GM19324 (cell line): ENCODE results near the gene FAM117B.

Source experiments
- ATAC-seq: cut with Tn5 transposase; IDR thresholded peaks from one replicate; pipeline ENCODE4 v1.9.1; 2021; ENCODE audit warnings: mild to moderate bottlenecking, moderate library complexity; ENCODE audit not compliant: unreplicated experiment, low FRiP score

FAM117B gene

DNA sequence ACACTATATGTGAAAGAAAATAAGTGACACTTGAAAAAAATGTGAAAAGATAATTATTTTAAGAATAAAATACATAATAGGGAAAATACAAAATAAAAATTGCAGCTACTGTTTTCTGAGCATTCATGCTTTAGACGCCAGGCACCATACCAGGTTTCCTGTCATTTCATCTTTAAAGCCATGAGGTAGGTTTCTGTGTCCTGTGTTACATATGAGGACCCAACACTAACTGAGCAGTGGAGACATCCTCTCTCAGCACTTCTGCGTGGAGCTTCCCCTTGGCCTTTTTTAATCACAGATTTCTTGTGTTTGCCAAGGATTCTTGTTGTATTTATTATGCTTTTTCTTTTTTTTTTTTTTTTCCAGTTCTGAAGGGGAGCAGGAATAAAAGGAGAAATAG, 117.3 kb downstream of the FAM117B start:
- no peak for ATAC-seq

DNA sequence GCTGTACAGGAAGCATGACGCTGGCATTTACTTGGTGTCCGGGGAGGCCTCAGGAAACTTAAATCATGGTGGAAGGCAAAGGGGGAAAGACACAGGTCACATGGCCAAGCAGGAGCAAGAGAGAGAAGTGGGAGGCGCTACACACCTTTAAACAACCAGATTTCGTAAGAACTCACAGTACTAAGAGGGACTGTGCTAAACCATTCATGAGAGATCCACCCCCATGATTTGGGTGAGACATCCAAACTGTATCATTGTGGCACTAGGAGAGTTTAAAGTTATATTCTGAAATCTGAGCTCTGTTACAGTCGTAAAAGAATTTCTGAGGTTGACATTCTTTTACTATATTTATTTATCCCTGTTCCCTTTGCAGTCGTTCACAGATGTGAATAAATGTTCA, 120.2 kb downstream of the FAM117B start:
- no peak for ATAC-seq

DNA sequence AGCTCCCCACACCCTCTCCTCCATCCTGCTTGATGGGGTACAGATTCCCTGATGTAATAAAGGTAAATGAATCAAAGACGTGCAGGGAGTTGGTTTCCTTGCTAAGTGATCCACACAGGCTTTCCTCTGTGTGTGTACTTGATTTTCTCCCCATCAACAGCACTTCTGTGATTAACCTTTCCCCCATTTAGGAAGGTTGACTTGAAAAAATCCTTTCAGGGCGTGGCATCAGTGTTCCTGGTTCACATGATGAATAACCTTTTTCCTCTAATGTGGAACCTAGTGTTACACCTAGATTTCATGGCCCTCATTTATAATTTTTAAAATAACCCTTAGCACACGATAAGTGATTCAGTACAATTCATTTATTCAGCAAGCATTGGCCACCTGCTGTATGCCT, 121.8 kb downstream of the FAM117B start:
- no peak for ATAC-seq

DNA sequence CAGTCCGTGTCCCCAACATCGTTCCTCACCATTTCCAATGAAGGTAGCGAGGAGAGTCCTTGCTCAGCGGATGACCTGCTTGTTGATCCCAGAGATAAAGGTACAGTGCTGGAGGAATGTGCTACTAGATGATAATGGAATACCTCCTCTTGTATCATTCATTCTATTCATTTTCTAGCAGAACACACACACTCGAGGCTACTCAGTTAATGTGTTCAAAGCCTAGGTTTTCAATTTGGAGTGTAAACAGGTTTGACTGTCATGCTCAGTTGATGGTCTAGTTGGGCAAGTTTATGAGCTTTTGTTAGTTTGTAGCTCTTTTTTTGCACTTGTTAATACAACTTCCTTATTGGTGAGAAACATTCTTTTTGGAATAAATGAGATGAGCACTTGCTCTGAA, 122.6 kb downstream of the FAM117B start:
- no peak for ATAC-seq

DNA sequence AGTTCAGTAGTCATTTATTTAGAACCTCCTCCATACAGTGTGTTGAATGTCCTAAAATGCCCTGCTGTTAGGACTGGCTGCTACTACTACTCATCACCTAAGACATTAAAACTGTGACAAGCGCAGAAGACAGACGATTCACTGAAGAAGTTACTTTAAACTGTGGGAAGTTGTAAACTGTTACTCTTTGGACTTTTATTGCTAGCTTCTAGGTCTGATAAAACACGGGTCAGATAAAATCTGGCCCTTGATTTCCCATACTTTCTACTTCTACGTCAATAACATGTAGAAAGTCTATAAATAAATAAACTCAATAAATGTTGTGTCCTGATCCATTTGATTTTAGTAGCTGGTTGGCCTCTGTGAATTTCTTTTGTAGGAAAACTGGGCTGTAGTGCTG, 123.4 kb downstream of the FAM117B start:
- no peak for ATAC-seq

DNA sequence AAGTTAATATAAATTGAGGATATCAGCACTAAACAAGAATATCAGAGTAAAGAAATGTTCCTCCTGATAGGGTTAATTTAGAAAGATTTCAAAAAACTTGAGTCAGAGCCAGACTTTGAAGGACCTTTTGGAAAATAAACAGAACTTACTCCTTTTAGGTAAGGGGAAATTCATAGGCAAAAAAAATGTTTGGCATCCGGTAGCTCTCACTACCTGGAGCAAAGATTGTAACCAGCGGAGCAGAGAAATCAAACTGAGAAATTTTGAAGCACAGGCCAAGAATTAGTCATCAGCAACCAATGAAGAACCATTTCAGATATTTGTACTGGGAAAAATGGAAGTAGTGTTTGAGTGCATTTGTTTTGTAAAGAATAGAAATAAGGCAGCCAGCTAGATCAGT, 123.8 kb downstream of the FAM117B start:
- ATAC-seq, result no peak

DNA sequence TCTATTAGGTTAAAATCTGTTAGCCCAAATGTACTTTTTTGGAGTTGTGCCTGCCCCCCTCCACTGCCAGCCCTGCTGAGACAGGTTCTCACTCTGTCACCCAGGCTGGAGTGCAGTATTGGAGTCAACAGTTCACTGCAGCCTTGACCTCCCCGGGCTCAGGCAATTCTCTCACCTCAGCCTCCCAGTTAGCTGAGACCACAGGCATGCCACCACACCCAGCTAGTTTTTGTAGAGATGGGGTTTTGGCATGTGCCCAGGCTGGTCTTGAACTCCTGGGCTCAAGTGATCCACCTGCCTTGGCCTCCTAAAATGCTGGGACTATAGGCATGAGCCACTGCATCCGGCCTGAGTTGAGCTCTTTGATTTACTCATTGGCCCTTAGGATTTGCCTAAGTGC, 126.1 kb downstream of the FAM117B start:
- no peak for ATAC-seq

DNA sequence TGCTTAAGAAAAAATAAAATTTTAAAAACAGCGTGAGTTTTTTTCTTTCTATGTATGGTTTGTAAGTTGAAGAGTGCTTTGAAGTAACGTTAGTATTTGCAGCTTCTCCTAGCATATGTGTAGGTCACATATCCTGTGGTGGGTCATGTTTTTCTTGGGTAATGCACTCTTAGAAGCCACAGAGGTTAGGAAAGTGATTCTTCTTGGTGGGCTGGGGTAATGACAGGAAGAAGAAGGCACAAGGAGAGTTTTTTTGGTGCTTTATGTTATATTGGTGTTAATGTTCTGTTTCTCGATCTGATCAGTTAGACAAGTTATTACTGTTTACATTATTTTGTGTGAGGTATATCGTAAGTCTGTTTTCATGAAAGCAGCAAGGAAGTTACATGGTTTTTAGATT, 127.8 kb downstream of the FAM117B start:
- ATAC-seq, result no peak

DNA sequence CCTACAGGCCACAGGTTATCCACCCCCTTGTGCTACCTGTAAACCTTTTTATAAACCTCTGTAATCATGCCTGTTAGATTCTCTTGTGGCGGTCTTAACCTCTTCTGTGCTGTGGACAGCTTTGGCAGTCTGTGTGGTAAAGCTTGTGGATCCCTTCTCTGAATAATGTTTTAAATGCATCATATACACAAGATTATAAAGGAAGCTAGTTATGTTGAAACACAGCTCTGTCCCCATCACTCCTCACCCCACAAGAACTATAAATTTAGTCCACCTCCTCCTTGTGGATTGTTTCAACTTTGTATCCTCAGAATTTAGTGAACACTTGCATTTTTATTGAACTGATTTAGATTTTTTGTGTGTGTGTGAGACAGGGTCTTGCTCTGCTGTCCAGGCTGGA, 129.1 kb downstream of the FAM117B start:
- ATAC-seq, result no peak

DNA sequence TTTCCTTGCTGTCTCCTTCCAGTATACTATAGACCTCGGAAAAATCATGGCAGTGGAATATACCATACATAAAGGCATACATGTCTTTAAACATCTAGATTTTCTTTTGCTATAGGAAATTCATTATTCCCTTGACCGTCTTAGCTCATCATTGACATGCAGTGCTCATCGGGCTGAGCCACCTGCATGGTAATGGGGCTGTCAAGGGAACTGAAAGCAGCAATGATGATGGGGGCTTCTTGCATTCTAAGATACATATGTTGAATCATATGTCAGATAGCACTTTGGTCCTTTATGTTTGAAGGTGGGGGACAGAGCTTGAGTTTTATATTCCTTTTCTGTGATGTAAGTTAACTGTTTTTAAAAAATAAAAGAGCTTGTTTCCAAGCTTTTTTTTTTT, 130.2 kb downstream of the FAM117B start:
- ATAC-seq, result no peak

DNA sequence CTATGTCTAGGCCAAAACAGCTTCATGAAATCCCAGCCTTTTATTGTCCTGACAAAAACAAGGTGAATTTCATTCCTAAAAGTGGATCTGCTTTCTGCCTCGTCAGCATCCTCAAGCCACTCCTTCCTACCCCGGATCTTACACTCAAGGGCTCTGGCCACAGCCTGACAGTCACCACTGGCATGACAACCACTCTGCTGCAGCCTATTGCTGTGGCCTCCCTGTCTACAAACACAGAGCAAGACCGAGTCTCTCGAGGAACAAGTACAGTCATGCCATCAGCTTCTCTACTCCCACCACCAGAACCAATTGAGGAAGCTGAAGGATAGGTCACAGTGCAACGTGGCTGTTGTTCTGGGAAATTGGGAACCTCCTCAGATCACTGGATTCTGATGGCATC, 130.7 kb downstream of the FAM117B start:
- ATAC-seq, result no peak

DNA sequence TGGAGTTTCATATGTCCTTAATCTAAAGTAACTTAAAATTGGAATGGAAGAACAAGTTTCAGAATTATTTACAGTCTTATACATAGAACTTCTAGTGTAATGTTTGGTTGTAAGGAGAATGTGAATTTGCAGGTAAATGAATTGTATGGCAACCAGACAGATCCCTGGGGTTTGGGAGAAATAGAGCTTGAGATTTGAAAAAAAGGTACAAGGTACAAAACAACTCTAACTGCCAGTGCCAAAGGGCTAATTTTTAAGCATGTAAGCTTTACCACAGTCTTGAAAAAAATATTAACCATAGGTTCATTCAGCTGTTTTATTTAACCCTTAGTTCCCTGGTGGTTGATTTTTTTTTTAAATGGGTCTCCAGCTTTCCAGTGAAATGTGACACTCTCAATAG, 133.5 kb downstream of the FAM117B start:
- ATAC-seq, result no peak

DNA sequence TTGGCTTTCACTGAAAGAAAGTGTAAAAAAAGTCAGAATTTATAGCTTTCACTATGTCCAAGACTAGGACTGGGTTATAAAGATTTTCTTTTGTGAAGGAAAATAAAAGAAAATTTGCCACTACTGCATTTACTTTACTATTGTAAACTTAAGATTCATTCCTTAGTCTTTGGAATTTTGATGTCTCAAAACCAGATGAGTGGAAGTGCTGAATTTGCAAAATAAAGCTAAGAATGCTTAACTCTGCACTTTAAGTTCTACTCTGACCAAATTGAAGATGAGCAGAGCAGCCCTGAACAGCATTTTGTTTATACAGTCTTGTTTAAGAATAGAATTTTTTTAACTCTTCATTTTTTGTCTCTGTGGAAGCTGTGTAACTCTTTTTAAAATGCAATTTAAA, 134.4 kb downstream of the FAM117B start:
- ATAC-seq, result no peak

DNA sequence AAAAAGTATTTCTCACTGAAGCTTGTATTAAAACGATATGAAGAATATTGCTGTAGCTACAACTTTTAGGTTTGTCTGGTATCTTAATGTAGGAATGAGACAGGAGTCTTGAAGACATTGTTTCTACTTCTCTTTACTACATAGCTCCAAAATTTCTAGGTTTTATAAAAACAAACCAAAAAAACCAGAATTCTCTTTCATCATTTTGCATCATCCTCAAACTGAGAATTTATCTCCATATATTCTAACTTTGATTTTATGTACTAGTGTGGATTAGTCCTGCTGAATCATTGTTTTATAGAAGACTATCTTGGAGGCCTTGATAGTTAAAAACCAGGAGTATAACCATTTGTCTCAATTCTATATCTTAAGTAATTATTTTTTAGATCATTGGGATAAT, 136.6 kb downstream of the FAM117B start:
- ATAC-seq, result no peak

DNA sequence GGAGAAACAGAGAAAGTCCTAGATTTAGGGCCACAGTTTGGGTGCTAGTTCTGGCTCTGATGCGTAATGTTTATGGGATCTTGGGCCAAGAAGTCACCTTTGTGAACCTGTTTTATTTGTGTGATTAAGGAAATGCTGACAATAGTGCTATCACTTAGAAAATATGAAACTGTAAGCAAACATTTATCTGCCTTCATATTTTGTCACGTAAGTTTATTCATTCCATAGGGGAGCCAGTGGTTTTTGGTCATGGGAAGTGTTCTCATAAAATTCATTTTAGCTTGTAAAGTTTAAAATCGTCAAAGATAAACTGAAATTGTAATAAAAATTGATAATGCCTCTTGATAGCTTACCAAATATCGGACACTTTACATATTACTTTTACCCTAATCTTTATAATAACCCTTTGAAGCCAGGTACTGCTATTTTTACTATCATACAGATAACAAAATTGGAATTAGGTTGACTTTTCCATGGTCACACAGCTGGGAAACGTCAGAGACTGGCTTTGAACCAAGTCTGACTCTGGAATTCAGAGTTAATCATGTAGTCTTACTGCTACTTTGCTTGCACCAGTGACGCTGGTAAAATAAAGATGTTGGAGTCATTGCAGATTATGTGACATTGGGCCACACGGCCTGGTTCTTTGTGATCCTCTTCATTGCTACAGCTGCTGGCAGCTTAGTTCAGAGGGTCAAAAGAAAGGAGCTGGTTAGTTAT, 137.1 kb downstream of the FAM117B start:
- ATAC-seq, result no peak

DNA sequence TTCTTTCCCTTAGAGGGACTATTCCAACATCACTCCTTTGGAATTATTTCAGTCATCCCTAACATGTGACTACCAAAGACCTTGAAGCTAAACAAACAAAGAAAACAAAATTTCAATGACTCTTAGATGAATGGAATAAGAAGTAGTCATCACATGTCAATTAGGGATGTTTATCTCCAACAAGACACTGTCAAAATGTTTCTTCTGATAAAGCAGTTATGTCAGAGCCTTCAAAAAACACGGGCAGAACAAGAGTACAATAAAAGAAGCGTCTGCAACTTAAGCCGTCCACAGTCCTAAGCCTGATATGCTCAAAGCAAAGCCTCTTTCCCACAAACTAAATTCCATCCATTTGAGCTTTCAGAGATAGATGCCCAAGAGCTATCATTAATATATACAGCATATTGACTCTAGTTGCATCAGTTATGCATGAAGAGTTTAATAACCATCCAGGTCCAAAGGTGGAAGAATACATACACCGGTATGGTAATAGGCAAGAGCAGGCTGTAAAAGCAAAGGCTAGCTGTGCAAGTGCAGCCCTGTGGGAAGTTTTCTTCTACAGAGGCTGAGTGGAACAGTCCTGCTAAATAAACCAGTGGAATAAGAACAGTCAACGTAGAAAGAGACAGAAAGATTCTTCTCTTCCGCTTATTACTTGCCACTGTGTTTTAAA, 138.7 kb downstream of the FAM117B start:
- no peak for ATAC-seq

DNA sequence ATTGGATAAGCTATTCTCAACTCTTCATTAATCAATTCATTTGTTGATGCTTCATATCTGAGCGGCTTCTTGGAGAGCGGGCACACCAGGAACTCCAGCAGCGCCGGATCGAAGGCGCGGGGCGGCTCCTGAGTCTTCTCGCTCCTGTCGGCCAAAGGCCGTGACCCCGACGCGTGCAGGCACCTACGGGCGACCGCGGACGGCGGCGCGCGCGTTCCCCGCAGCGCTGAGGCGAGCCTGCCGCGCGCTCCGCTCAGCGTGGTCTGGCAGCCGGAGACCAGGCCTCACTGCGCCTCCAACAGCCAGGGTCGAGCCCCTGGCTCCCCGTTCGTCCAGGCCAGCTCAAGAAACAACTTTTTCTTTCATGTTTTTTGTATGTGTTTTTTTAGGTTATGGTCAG, 139.3 kb downstream of the FAM117B start:
- no peak for ATAC-seq

DNA sequence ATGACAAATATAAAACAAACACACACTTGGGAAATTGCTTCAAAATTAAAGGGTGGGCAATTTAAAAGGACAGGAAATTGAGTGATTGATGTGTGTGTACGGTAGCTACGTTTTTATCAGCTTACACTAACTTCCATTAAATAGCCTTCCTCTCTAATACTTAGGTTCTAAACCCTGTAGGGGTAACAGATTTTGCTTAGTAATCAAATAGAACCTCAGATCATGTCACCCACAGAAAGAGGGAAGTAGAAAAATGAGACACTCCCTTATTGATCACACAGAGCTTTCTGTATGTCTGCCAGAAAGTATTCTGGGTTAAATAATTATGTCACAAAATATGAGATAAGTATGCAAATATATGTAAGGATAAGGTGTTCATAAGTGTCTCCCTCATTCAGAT, 143.4 kb downstream of the FAM117B start:
- ATAC-seq, result no peak

DNA sequence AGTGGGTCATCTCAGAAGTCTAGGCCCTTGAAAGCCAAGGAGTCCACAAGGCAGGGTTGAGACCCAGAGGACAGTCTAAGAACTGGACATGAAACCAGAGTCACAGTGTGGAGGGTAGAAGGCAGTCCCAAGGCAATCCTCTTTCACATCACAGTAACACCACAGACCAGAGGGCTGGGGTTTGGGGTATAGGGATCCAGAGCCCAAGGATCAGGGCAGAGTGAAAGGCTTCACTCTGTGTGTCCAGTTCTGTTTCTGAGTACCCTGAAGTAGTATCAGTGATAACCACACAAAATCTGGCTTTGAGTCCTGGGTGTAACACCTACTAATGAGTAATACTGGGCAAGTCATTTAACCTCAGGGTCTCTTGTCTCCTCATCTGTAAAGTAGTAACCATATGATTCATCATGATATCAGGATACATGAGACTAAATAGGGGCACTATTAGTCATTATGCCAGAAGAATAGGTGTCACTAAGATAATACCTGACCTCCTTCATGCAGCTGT, 145.8 kb downstream of the FAM117B start:
- peak; percentile 51 for ATAC-seq

DNA sequence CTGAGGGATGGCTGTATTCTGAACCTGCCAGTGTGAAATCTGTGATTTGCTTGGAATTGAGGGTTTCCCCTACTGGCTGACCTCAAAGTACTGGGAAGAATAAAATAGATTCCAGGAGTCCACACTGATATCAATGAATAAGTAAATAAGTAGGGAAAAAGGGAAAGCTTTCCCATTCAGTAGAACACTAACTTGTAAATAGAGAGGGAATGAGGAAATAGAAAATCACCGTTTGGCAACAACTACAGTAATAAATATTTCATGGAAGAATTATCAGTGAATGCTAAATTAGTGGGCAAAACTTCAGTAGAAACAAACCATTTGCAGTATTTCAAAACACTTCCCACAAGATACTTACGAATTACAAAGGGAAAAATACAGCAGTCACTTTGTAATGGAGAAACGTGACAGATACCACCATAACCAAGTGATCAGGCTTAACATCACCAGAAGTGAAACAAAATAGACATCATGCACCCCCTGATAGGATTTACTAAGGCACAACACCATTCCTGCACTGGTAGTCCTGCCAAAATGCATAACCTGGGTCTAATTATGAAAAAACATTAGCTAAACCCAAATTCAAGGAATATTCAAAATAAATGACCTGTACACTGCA, 148.3 kb downstream of the FAM117B start:
- ATAC-seq, result no peak

DNA sequence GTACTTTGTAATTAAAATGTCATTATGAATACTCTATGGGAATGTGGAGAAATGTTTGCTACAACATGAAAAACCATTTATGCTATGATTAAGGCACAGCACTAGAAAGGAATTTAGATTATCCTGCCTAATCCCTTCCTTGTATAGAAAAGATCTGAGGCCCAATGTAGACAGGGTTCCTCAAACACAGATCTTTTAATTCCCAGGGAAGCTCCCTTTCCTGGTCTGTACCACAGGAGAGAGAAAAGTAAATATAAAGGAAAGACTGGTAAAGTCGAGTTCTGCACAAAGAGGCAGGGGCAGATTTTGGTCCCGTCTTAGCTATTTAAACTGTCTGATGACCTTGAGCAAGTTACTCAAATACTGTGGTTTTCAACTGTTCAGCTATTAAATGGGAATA, 152.1 kb downstream of the FAM117B start:
- no peak for ATAC-seq

DNA sequence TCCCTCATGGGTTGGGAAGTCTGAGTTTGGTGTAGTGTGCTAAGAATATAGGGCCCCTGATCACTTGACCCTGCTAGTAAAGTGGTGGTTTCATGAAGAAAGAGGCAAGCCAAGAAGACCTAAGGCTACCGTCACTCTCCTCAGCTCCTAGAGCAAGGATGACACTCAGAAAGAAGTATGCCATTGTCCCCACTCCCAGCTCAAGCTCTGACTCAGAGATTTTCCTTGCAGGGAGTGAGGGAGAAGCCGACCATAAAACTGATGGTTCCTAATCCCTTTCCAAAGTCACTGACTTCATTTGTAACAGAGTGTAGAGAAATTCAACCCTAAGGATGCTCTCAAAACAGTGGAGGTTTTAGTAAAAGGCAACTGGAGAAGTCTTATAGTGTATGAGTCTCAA, 155.9 kb downstream of the FAM117B start:
- ATAC-seq, result no peak
